Large intestine (tissue), 3 donors: Measurements from ENCODE around the gene TOMM6. TPM values are rescaled to one million over a fixed set of nuclear protein-coding genes. Genes with fewer than 3 reads are reported as not detected.

Experiments used
- DNase-seq, 2 donors: peaks; one replicate each; pipeline versions ENCODE4 v3.0.0 to v3.0.0-alpha.2; 2013
- H3K27ac ChIP-seq: one replicate; pipeline ENCODE4 v1.5.1; 2013; ENCODE audit warnings: low read length
- H3K27me3 ChIP-seq: 2 replicates; pipeline ENCODE4 v1.6.1; 2013; ENCODE audit warnings: low read length; ENCODE audit not compliant: control insufficient read depth, insufficient read depth
- H3K36me3 ChIP-seq: 2 replicates; pipeline ENCODE4 v1.6.1; 2013; ENCODE audit warnings: low read length; ENCODE audit not compliant: control insufficient read depth, insufficient read depth
- H3K4me1 ChIP-seq: one replicate; pipeline ENCODE4 v1.6.1; 2013; ENCODE audit warnings: low read length; ENCODE audit not compliant: control insufficient read depth, insufficient read depth
- H3K4me3 ChIP-seq: one replicate; pipeline ENCODE4 v1.5.1; 2013; ENCODE audit warnings: low read length
- H3K9me3 ChIP-seq: one replicate; pipeline ENCODE4 v1.6.1; 2013; ENCODE audit warnings: mild to moderate bottlenecking, low read depth, low read length, moderate library complexity; ENCODE audit not compliant: control insufficient read depth
- WGBS: methylation state at CpG from one replicate; pipeline ENCODE4 v1.1.5; 2013; ENCODE audit warnings: low lambda C conversion rate; ENCODE audit not compliant: insufficient coverage; 5-methylcytosine and 5-hydroxymethylcytosine counted together
- polyA plus RNA-seq: library from polyadenylated mRNA; unstranded; fragments of 120-200 nt; gene quantifications from one replicate; pipeline ENCODE4 v1.2.1, GENCODE V29; 2013

TOMM6 gene
- polyA plus RNA-seq, 1 donor, result 195 TPM

- 61% methylated on average over 5 of the region's 15 CpGs for WGBS
- Histone ChIP-seq H3K27me3 (no peaks in the 10 kb centered on the region), H3K4me1 (peaks cover under 1% of the 10 kb centered on the region), H3K4me3 (no peak within 1 kb of the TSS), H3K9me3 (no peaks in the 10 kb centered on the region), H3K27ac (no peak within 1 kb of the TSS), H3K36me3 (no peaks in the 10 kb centered on the region)
- peak in 1 of 2 donors; percentile 41 for DNase-seq
Observed at GRCh38 chr6:41747256-41748101, 40.0 kb upstream of the TOMM6 start, which contains the start of gene PGC. PGC (minus strand) TSS chr6:41747397; CDS start chr6:41747334, 63 bp downstream.

GRCh38 chr6:41748102-41748477 is 39.4 kb upstream of the TOMM6 start:
- H3K27ac ChIP-seq, result no peak overlapping the region
- H3K36me3 ChIP-seq, result no peaks in the 10 kb centered on the region
- no CpG with 5 or more reads among the region's 6 CpGs for whole genome bisulfite sequencing
- no peaks in the 10 kb centered on the region for H3K9me3 ChIP-seq
- H3K4me1 ChIP-seq, result no peaks in the 10 kb centered on the region
- DNase-seq, result no peak
- H3K27me3 ChIP-seq, result no peaks in the 10 kb centered on the region
- no peak overlapping the region for H3K4me3 ChIP-seq

GRCh38 chr6:41748542-41748941 is 39.0 kb upstream of the TOMM6 start:
- WGBS, result no CpG with 5 or more reads among the region's 3 CpGs
- no peaks in the 10 kb centered on the region for H3K36me3 ChIP-seq
- no peaks in the 10 kb centered on the region for H3K4me1 ChIP-seq
- H3K27me3 ChIP-seq, result no peaks in the 10 kb centered on the region
- no peak overlapping the region for H3K27ac ChIP-seq
- H3K9me3 ChIP-seq, result no peaks in the 10 kb centered on the region
- DNase-seq, result no peak
- no peak overlapping the region for H3K4me3 ChIP-seq

- no peak overlapping the region for H3K27ac ChIP-seq
- no peak for DNase-seq
- H3K4me1 ChIP-seq, result no peaks in the 10 kb centered on the region
- no peak overlapping the region for H3K4me3 ChIP-seq
- H3K36me3 ChIP-seq, result no peaks in the 10 kb centered on the region
- H3K27me3 ChIP-seq, result no peaks in the 10 kb centered on the region
- whole genome bisulfite sequencing, result 100% methylated on average over 1 of the region's 3 CpGs
- H3K9me3 ChIP-seq, result no peaks in the 10 kb centered on the region
Observed at GRCh38 chr6:41750374-41750773, 37.1 kb upstream of the TOMM6 start.

GRCh38 chr6:41755895-41756294 is 31.6 kb upstream of the TOMM6 start:
- Histone ChIP-seq H3K4me3 (no peak overlapping the region), H3K9me3 (no peaks in the 10 kb centered on the region), H3K4me1 (no peaks in the 10 kb centered on the region), H3K27me3 (no peaks in the 10 kb centered on the region), H3K27ac (no peak overlapping the region), H3K36me3 (no peaks in the 10 kb centered on the region)
- DNase-seq, result no peak
- no CpG with 5 or more reads among the region's 4 CpGs for WGBS

GRCh38 chr6:41756354-41756753 is 31.1 kb upstream of the TOMM6 start:
- Histone ChIP-seq H3K27ac (no peak overlapping the region), H3K4me1 (no peaks in the 10 kb centered on the region), H3K9me3 (no peaks in the 10 kb centered on the region), H3K4me3 (no peak overlapping the region), H3K27me3 (no peaks in the 10 kb centered on the region), H3K36me3 (no peaks in the 10 kb centered on the region)
- DNase-seq, result no peak
- no CpG with 5 or more reads among the region's 13 CpGs for WGBS

- H3K27ac ChIP-seq, result no peak overlapping the region
- no CpG with 5 or more reads among the region's 6 CpGs for WGBS
- no peak overlapping the region for H3K4me3 ChIP-seq
- no peaks in the 10 kb centered on the region for H3K27me3 ChIP-seq
- no peaks in the 10 kb centered on the region for H3K4me1 ChIP-seq
- no peaks in the 10 kb centered on the region for H3K9me3 ChIP-seq
- DNase-seq, result no peak
- H3K36me3 ChIP-seq, result no peaks in the 10 kb centered on the region
Observed at GRCh38 chr6:41757271-41757670, 30.2 kb upstream of the TOMM6 start.

GRCh38 chr6:41757931-41758640 is 29.4 kb upstream of the TOMM6 start:
- no CpG with 5 or more reads among the region's 8 CpGs for WGBS

GRCh38 chr6:41758641-41759035 is 28.9 kb upstream of the TOMM6 start:
- no peak overlapping the region for H3K4me3 ChIP-seq
- no CpG with 5 or more reads among the region's 6 CpGs for WGBS
- no peaks in the 10 kb centered on the region for H3K36me3 ChIP-seq
- no peak overlapping the region for H3K27ac ChIP-seq
- H3K9me3 ChIP-seq, result no peaks in the 10 kb centered on the region
- no peaks in the 10 kb centered on the region for H3K4me1 ChIP-seq
- H3K27me3 ChIP-seq, result no peaks in the 10 kb centered on the region
- no peak for DNase-seq

More at GRCh38 chr6:41757931-41758640, 29.4 kb upstream of the TOMM6 start:
- H3K27ac ChIP-seq, result no peak overlapping the region
- DNase-seq, result no peak
- H3K36me3 ChIP-seq, result no peaks in the 10 kb centered on the region
- H3K27me3 ChIP-seq, result no peaks in the 10 kb centered on the region
- no peaks in the 10 kb centered on the region for H3K9me3 ChIP-seq
- no peaks in the 10 kb centered on the region for H3K4me1 ChIP-seq
- no peak overlapping the region for H3K4me3 ChIP-seq

- no peaks in the 10 kb centered on the region for H3K36me3 ChIP-seq
- WGBS, result no CpG with 5 or more reads among the region's 13 CpGs
- H3K9me3 ChIP-seq, result no peaks in the 10 kb centered on the region
- no peaks in the 10 kb centered on the region for H3K27me3 ChIP-seq
- DNase-seq, result no peak
- H3K4me1 ChIP-seq, result no peaks in the 10 kb centered on the region
- no peak overlapping the region for H3K4me3 ChIP-seq
- no peak overlapping the region for H3K27ac ChIP-seq
Observed at GRCh38 chr6:41759106-41759904, 28.2 kb upstream of the TOMM6 start.
